HG03469 (cell line): ENCODE results near the gene TAF7.
"Not testable (repeated sequence)": the region's sequence is repeated elsewhere in the genome, so short reads cannot be mapped to it uniquely, and the experiment has no call there.

ENCODE experiments used
- ATAC-seq: cut with Tn5 transposase; IDR thresholded peaks from one replicate; pipeline ENCODE4 v1.9.1; 2021; ENCODE audit warnings: mild to moderate bottlenecking, moderate library complexity, moderate number of reproducible peaks; ENCODE audit not compliant: unreplicated experiment

The TAF7 gene

GRCh38 chr5:141320225-141321169, at the start of gene TAF7:
TSS of gene TAF7 (minus strand) at chr5:141320784. CDS start at chr5:141320044, 740 bp downstream.
- ATAC-seq, result peak; percentile 89

GRCh38 chr5:141366016-141366896, 45.7 kb upstream of the TAF7 start:
- no peak for ATAC-seq

- ATAC-seq, result no peak
Measured at GRCh38 chr5:141363952-141364660, 43.5 kb upstream of the TAF7 start, which contains the start of gene PCDHGA5. TSS of gene PCDHGA5 (plus strand) at chr5:141364162. CDS start at chr5:141364331, 169 bp downstream.

GRCh38 chr5:141362719-141363118, 42.1 kb upstream of the TAF7 start:
- no peak for ATAC-seq

- no peak for ATAC-seq
Measured at GRCh38 chr5:141360685-141361084, 40.1 kb upstream of the TAF7 start.

GRCh38 chr5:141359790-141360426, 39.3 kb upstream of the TAF7 start, which contains the start of gene PCDHGB2:
TSS of gene PCDHGB2 (plus strand) at chr5:141359994. CDS start at chr5:141360136, 142 bp downstream.
- peak; percentile 74 for ATAC-seq

GRCh38 chr5:141356950-141357349, 36.4 kb upstream of the TAF7 start:
- no peak for ATAC-seq

GRCh38 chr5:141356133-141356532, 35.5 kb upstream of the TAF7 start:
- ATAC-seq, result no peak

GRCh38 chr5:141355641-141356040, 35.1 kb upstream of the TAF7 start:
- no peak for ATAC-seq

- no peak for ATAC-seq
Measured at GRCh38 chr5:141354900-141355469, 34.4 kb upstream of the TAF7 start, which contains the start of gene PCDHGA4. TSS of gene PCDHGA4 (plus strand) at chr5:141355021. CDS start at chr5:141355108, 87 bp downstream.

- no peak for ATAC-seq
Measured at GRCh38 chr5:141351591-141351990, 31.0 kb upstream of the TAF7 start.

- peak; percentile 60 for ATAC-seq
Measured at GRCh38 chr5:141349917-141350619, 29.5 kb upstream of the TAF7 start, which contains the start of gene PCDHGB1. TSS of gene PCDHGB1 (plus strand) at chr5:141350099. CDS start at chr5:141350261, 162 bp downstream.

- not testable (repeated sequence) for ATAC-seq
Measured at GRCh38 chr5:141346017-141346416, 25.4 kb upstream of the TAF7 start.

- no peak for ATAC-seq
Measured at GRCh38 chr5:141345327-141345726, 24.7 kb upstream of the TAF7 start.

GRCh38 chr5:141343953-141344463, 23.4 kb upstream of the TAF7 start:
- no peak for ATAC-seq

- no peak for ATAC-seq
Measured at GRCh38 chr5:141343242-141343952, 22.8 kb upstream of the TAF7 start, which contains the start of gene PCDHGA3. TSS of gene PCDHGA3 (plus strand) at chr5:141343829. CDS start at chr5:141344034, 205 bp downstream.

GRCh38 chr5:141342773-141343172, 22.2 kb upstream of the TAF7 start:
- no peak for ATAC-seq
